Lower lobe of right lung (tissue), 2 donors: ENCODE measurements around the gene TP53I11. TPM values are rescaled to one million over a fixed set of nuclear protein-coding genes. Genes with fewer than 3 reads are reported as not detected.

Experiments used
- ATAC-seq, 2 donors: fragments of 200-7000 bp; cut with Tn5 transposase; one replicate each; pipeline ENCODE4 v1.9.1; 2020 to 2022; ENCODE audit warnings: mild to moderate bottlenecking in 2 of 2, moderate library complexity in 2 of 2
- DNase-seq: peaks from one replicate; pipeline ENCODE4 v3.0.0-alpha.2; 2020
- H3K27ac ChIP-seq: fragments of 200-600 bp; one replicate; pipeline ENCODE4 v1.8.0; 2022
- H3K27me3 ChIP-seq: fragments of 200-600 bp; one replicate; pipeline ENCODE4 v1.8.0; 2022; ENCODE audit warnings: low read depth
- H3K36me3 ChIP-seq: fragments of 200-600 bp; one replicate; pipeline ENCODE4 v1.8.0; 2022; ENCODE audit warnings: mild to moderate bottlenecking
- H3K4me1 ChIP-seq: fragments of 200-600 bp; one replicate; pipeline ENCODE4 v1.8.0; 2022
- H3K4me3 ChIP-seq: fragments of 200-600 bp; one replicate; pipeline ENCODE4 v1.8.0; 2022; ENCODE audit warnings: mild to moderate bottlenecking
- H3K9me3 ChIP-seq: fragments of 200-600 bp; one replicate; pipeline ENCODE4 v1.8.0; 2022
- CTCF ChIP-seq: fragments of 200-600 bp; IDR thresholded peaks from one replicate; pipeline ENCODE4 v1.8.0; 2022; ENCODE audit warnings: antibody characterized with exemption, mild to moderate bottlenecking
- intact Hi-C: fragments of 100-400 bp; cut with DNase I; formaldehyde crosslinking; loops from one replicate; pipeline ENCODE4 v1.11.0; 2022
- total RNA-seq: library from RNA; stranded (reverse); fragmentation: NEBNext Ultra II Directional; extraction: Animal tissue kit (Norgen Biotek cat#: 25700); gene quantifications from one replicate; pipeline ENCODE4 v1.2.1, GENCODE V29; 2021
- donor health status: DM: no; HTN: yes; CAD: no; lungs with severe emphysema.

The TP53I11 gene
- total RNA-seq, 1 donor from 2014 or later = 103 TPM

GRCh38 chr11:44944181-44944852 lies 6.4 kb downstream of the TP53I11 start:
- intact Hi-C loops = no loop called here
- no peaks in the 10 kb centered on the region for H3K27me3 ChIP-seq
- peaks cover 11% of the 10 kb centered on the region for H3K36me3 ChIP-seq
- TF ChIP-seq CTCF = no peak
- DNase-seq (no peak), ATAC-seq (no peak)
- no peak overlapping the region for H3K4me3 ChIP-seq
- H3K9me3 ChIP-seq = no peaks in the 10 kb centered on the region
- peaks cover 73% of the 10 kb centered on the region for H3K4me1 ChIP-seq
- H3K27ac ChIP-seq = no peak overlapping the region

- DNase-seq (no peak), ATAC-seq (no peak)
- peak overlapping the region; percentile 11 for H3K27ac ChIP-seq
- H3K4me1 ChIP-seq = peaks cover 67% of the 10 kb centered on the region
- no peaks in the 10 kb centered on the region for H3K27me3 ChIP-seq
- no peak for TF ChIP-seq CTCF
- H3K4me3 ChIP-seq = no peak overlapping the region
- intact Hi-C loops = no loop called here
- no peaks in the 10 kb centered on the region for H3K9me3 ChIP-seq
- peaks cover 11% of the 10 kb centered on the region for H3K36me3 ChIP-seq
These were observed 7.0 kb downstream of the TP53I11 start for GRCh38 chr11:44943696-44944095.

GRCh38 chr11:44943118-44943517 lies 7.6 kb downstream of the TP53I11 start:
- ATAC-seq (peak; percentile 72 to 82), DNase-seq (peak; percentile 71)
- peaks cover 62% of the 10 kb centered on the region for H3K4me1 ChIP-seq

GRCh38 chr11:44942029-44942955 lies 8.4 kb downstream of the TP53I11 start:
- Histone ChIP-seq H3K36me3 (peaks cover 20% of the 10 kb centered on the region), H3K27me3 (no peaks in the 10 kb centered on the region), H3K4me1 (peaks cover 53% of the 10 kb centered on the region), H3K9me3 (no peaks in the 10 kb centered on the region), H3K4me3 (no peak overlapping the region), H3K27ac (peak overlapping the region; percentile 11)
- DNase-seq = no peak
- no peak for TF ChIP-seq CTCF
- no peak for ATAC-seq
- intact Hi-C loops = no loop called here

More at GRCh38 chr11:44943118-44943517, 7.6 kb downstream of the TP53I11 start:
- intact Hi-C loops = no loop called here
- Histone ChIP-seq H3K36me3 (peaks cover 12% of the 10 kb centered on the region), H3K9me3 (no peaks in the 10 kb centered on the region), H3K27ac (peak overlapping the region; percentile 11), H3K27me3 (no peaks in the 10 kb centered on the region), H3K4me3 (no peak overlapping the region)
- TF ChIP-seq CTCF = no peak

GRCh38 chr11:44941259-44942021 lies 9.2 kb downstream of the TP53I11 start:
- H3K9me3 ChIP-seq = no peaks in the 10 kb centered on the region
- intact Hi-C loops = no loop called here
- no peak for ATAC-seq
- H3K4me3 ChIP-seq = no peak overlapping the region
- no peak overlapping the region for H3K27ac ChIP-seq
- H3K4me1 ChIP-seq = peaks cover 51% of the 10 kb centered on the region
- no peaks in the 10 kb centered on the region for H3K27me3 ChIP-seq
- no peak for DNase-seq
- TF ChIP-seq CTCF = no peak
- peaks cover 22% of the 10 kb centered on the region for H3K36me3 ChIP-seq
